Neuronal stem cell (in vitro differentiated cells): Measurements from ENCODE around the gene MFN2.

Source experiments
- DNase-seq: peaks from one replicate; pipeline ENCODE4 v3.0.0-alpha.2; 2013; ENCODE audit warnings: low spot score
- H2AFZ ChIP-seq: one replicate; pipeline ENCODE4 v1.6.1; 2013; ENCODE audit warnings: mild to moderate bottlenecking, low read length, inconsistent platforms
- H2AK5ac ChIP-seq: 2 replicates; pipeline ENCODE4 v1.6.1; 2013; ENCODE audit warnings: low read depth, mild to moderate bottlenecking, inconsistent platforms, low read length, moderate library complexity, mixed read lengths
- H2BK120ac ChIP-seq: 2 replicates; pipeline ENCODE4 v1.6.1; 2013; ENCODE audit warnings: low read depth, mild to moderate bottlenecking, inconsistent platforms, low read length, moderate library complexity, mixed read lengths
- H2BK12ac ChIP-seq: one replicate; pipeline ENCODE4 v1.6.1; 2013; ENCODE audit warnings: low read length, inconsistent platforms
- H2BK15ac ChIP-seq: 2 replicates; pipeline ENCODE4 v1.6.1; 2013; ENCODE audit warnings: mild to moderate bottlenecking, low read length, inconsistent platforms, mixed read lengths
- H2BK5ac ChIP-seq: one replicate; pipeline ENCODE4 v1.6.1; 2013; ENCODE audit warnings: inconsistent platforms, mild to moderate bottlenecking, low read length, moderate library complexity
- H3K14ac ChIP-seq: one replicate; pipeline ENCODE4 v1.6.1; 2013; ENCODE audit warnings: low read length, inconsistent platforms
- H3K18ac ChIP-seq: 2 replicates; pipeline ENCODE4 v1.6.1; 2013; ENCODE audit warnings: low read length, inconsistent platforms
- H3K23ac ChIP-seq: 2 replicates; pipeline ENCODE4 v1.6.1; 2013; ENCODE audit warnings: low read depth, mild to moderate bottlenecking, mixed read lengths, low read length, inconsistent platforms; ENCODE audit not compliant: poor library complexity
- H3K27ac ChIP-seq: replicated peaks from 3 replicates; pipeline ENCODE4 v1.5.1; 2013; ENCODE audit warnings: low read length, inconsistent platforms
- H3K27me3 ChIP-seq, 3 experiments: 2 replicates each; pipeline ENCODE4 v1.6.1; 2013; ENCODE audit warnings: low read length in 3 of 3, mild to moderate bottlenecking in 2 of 3, inconsistent platforms in 1 of 3, low read depth in 1 of 3, mixed read lengths in 1 of 3, moderate library complexity in 1 of 3; ENCODE audit not compliant: control insufficient read depth in 3 of 3, insufficient read depth in 3 of 3
- H3K36me3 ChIP-seq, 2 donors: replicated peaks in 1 of 2; 2 replicates each; pipeline ENCODE4 v1.6.1; 2013; ENCODE audit warnings: low read length in 2 of 2; ENCODE audit not compliant: control insufficient read depth in 2 of 2, insufficient read depth in 2 of 2
- H3K4ac ChIP-seq: 2 replicates; pipeline ENCODE4 v1.6.1; 2013; ENCODE audit warnings: inconsistent platforms, mild to moderate bottlenecking, low read length, moderate library complexity
- H3K4me1 ChIP-seq, 2 donors: 1 replicate in 1 of 2; 2 replicates in 1 of 2; pipeline ENCODE4 v1.6.1; 2013; ENCODE audit warnings: low read length in 2 of 2, low read depth in 1 of 2; ENCODE audit not compliant: control insufficient read depth in 2 of 2, insufficient read depth in 1 of 2
- H3K4me2 ChIP-seq: one replicate; pipeline ENCODE4 v1.6.1; 2013; ENCODE audit warnings: mild to moderate bottlenecking, low read length, inconsistent platforms; ENCODE audit not compliant: insufficient read depth, poor library complexity, severe bottlenecking
- H3K4me3 ChIP-seq, 2 donors: 2 replicates each; pipeline ENCODE4 v1.5.1; 2013; ENCODE audit warnings: low read length in 2 of 2, mild to moderate bottlenecking in 2 of 2, inconsistent platforms in 1 of 2, moderate library complexity in 1 of 2
- H3K79me1 ChIP-seq: one replicate; pipeline ENCODE4 v1.6.1; 2013; ENCODE audit warnings: low read depth, mild to moderate bottlenecking, inconsistent platforms, low read length, moderate library complexity
- H3K9ac ChIP-seq: one replicate; pipeline ENCODE4 v1.6.1; 2013; ENCODE audit warnings: mild to moderate bottlenecking, low read depth, low read length, inconsistent platforms; ENCODE audit not compliant: poor library complexity
- H3K9me3 ChIP-seq, 2 donors: replicated peaks in 1 of 2; 2 replicates each; pipeline versions ENCODE3 to v1.6.1; 2013; ENCODE audit warnings: low read length in 2 of 2, mild to moderate bottlenecking in 2 of 2, inconsistent platforms in 1 of 2, low read depth in 1 of 2, mixed read lengths in 1 of 2, moderate library complexity in 1 of 2; ENCODE audit not compliant: control insufficient read depth in 2 of 2, insufficient read depth in 1 of 2
- H4K8ac ChIP-seq: one replicate; pipeline ENCODE4 v1.6.1; 2013; ENCODE audit warnings: low read depth, mild to moderate bottlenecking, inconsistent platforms, low read length, moderate library complexity
- H4K91ac ChIP-seq: one replicate; pipeline ENCODE4 v1.6.1; 2013; ENCODE audit warnings: low read length, low read depth, mild to moderate bottlenecking, inconsistent platforms; ENCODE audit not compliant: poor library complexity
- WGBS, 2 donors: extraction: QIAGEN DNeasy Blood & Tissue Kit; methylation state at CpG; one replicate each; pipeline ENCODE4 v1.1.7; 2013; ENCODE audit warnings: missing lambda C conversion rate in 2 of 2, mixed read lengths in 1 of 2; ENCODE audit not compliant: insufficient read length in 2 of 2, insufficient replicate concordance in 1 of 2; ENCODE audit errors: extremely low coverage in 2 of 2; 5-methylcytosine and 5-hydroxymethylcytosine counted together

MFN2 gene

DNA sequence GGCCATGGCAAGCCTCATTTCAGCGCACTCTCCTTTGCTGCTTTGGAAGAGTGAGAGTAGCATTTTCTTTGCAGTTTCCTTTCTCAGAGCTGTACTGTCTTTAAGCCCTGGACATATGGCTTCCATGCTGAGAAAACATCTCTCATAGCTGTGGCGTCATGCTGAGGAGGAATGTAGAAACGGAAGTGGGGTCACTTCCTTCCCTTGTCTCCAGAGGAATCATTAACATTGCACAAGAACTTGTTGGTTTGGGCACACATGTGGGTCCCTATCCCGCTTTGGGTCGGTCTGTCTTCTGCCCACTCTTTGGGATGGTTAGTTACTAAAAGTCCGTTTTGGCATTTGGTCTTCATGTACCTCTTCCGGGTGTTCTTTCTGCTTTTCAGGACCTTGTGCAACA is 5.6 kb downstream of the MFN2 start:
- no peak overlapping the region for H2BK12ac ChIP-seq
- H3K9ac ChIP-seq: no peak overlapping the region
- no peak overlapping the region for H4K91ac ChIP-seq
- no peak overlapping the region for H2AFZ ChIP-seq
- no peak overlapping the region for H3K14ac ChIP-seq
- no peaks in the 10 kb centered on the region for H3K27me3 ChIP-seq
- peaks cover 0 to 9% of the 10 kb centered on the region in 2 donors for H3K4me1 ChIP-seq
- no peak overlapping the region for H3K4me3 ChIP-seq
- H2AK5ac ChIP-seq: no peak overlapping the region
- H3K4me2 ChIP-seq: no peak overlapping the region
- H3K4ac ChIP-seq: no peak overlapping the region
- no peak overlapping the region for H3K23ac ChIP-seq
- DNase-seq: no peak
- H3K9me3 ChIP-seq: no peaks in the 10 kb centered on the region
- H3K36me3 ChIP-seq: peaks cover 34 to 80% of the 10 kb centered on the region in 2 donors
- H3K18ac ChIP-seq: no peak overlapping the region
- no peak overlapping the region for H2BK120ac ChIP-seq
- no peak overlapping the region for H2BK15ac ChIP-seq
- no peak overlapping the region for H4K8ac ChIP-seq
- H3K27ac ChIP-seq: no peak overlapping the region
- WGBS, 2 donors: no CpG with 5 or more reads among the region's 7 CpGs
- H3K79me1 ChIP-seq: peaks cover 14% of the 10 kb centered on the region
- H2BK5ac ChIP-seq: no peak overlapping the region

DNA sequence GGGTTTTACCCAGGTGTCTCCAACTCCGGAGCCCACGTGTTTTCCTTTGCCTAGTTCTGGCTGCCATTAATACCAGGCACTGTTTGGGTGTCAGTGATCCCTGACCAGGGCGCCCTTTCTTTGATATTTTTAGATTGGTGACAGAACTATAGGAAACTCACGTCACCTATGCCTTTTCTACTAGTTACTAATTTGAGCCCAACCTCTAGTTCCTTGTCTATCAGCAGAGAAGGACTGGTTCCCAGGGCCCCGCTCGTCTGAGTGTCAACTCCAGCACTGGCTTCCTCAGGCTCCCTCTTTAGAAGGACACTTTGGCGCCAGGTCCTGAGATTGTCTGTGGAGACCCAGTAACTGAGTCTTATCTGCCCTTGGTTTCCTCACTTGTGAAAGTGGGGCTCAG is 9.4 kb downstream of the MFN2 start:
- WGBS, 2 donors: no CpG with 5 or more reads among the region's 7 CpGs
- peaks cover 37 to 78% of the 10 kb centered on the region in 2 donors for H3K36me3 ChIP-seq
- no peak for DNase-seq

DNA sequence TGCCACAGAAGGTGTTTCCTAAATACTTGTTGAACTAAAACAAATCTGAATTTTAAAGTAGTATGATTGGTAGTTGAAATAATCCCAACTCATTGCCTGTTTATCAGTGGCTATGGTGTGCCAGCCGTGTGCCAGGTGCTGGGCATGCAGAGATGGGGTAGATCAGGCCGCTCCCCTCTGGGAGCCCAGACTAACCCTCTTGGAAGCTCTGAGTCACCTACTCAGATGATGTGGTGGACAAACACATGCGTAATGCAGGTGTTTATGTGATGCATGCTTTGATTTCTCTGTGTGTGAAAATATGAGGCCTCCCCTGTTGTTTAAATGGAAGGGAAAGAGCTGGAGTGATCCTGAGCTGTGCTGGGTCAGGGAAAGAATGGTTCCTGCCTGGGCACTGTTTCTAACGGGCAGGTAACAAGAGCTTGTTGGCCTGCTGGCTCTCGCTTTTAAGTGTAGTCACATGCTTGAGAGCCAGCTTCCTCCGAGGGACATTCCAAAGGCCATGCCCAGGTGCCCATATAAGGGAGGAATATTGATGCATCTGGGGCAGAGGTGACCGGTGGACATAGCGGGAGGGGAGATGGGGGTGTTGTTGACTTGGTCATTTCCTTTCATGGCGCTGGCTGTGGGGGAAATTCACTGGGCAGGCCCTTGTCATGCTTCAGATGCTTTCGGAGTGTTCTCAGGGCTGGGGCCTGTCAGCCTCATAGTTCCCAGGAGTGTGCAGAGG is 10.2 kb downstream of the MFN2 start:
- Histone ChIP-seq H3K27ac (no peak overlapping the region), H3K4me1 (no peaks in the 10 kb centered on the region), H4K91ac (no peak overlapping the region), H2BK15ac (no peak overlapping the region), H2AFZ (no peak overlapping the region), H3K4me2 (no peak overlapping the region), H3K27me3 (no peaks in the 10 kb centered on the region), H3K4me3 (no peak overlapping the region), H3K9ac (no peak overlapping the region), H3K9me3 (no peaks in the 10 kb centered on the region), H2AK5ac (no peak overlapping the region), H3K23ac (no peak overlapping the region), H3K18ac (no peak overlapping the region), H4K8ac (no peak overlapping the region), H2BK12ac (no peak overlapping the region), H2BK120ac (no peak overlapping the region), H2BK5ac (no peak overlapping the region), H3K14ac (no peak overlapping the region), H3K4ac (no peak overlapping the region), H3K36me3 (peaks cover 39 to 80% of the 10 kb centered on the region in 2 donors), H3K79me1 (peaks cover 16% of the 10 kb centered on the region)
- DNase-seq: no peak
- no CpG with 5 or more reads among the region's 10 CpGs for WGBS, 2 donors

More for the DNA sequence above, 9.4 kb downstream of the MFN2 start:
- Histone ChIP-seq H3K9me3 (no peaks in the 10 kb centered on the region), H3K4me1 (no peaks in the 10 kb centered on the region), H3K4me3 (no peak overlapping the region), H3K18ac (no peak overlapping the region), H3K4ac (no peak overlapping the region), H3K27ac (no peak overlapping the region), H3K4me2 (no peak overlapping the region), H2BK15ac (no peak overlapping the region), H3K27me3 (no peaks in the 10 kb centered on the region), H2BK12ac (no peak overlapping the region), H2AFZ (no peak overlapping the region), H3K79me1 (peaks cover 16% of the 10 kb centered on the region), H3K14ac (no peak overlapping the region), H2BK120ac (no peak overlapping the region), H4K91ac (no peak overlapping the region), H2AK5ac (no peak overlapping the region), H3K23ac (no peak overlapping the region), H4K8ac (no peak overlapping the region), H2BK5ac (no peak overlapping the region), H3K9ac (no peak overlapping the region)

DNA sequence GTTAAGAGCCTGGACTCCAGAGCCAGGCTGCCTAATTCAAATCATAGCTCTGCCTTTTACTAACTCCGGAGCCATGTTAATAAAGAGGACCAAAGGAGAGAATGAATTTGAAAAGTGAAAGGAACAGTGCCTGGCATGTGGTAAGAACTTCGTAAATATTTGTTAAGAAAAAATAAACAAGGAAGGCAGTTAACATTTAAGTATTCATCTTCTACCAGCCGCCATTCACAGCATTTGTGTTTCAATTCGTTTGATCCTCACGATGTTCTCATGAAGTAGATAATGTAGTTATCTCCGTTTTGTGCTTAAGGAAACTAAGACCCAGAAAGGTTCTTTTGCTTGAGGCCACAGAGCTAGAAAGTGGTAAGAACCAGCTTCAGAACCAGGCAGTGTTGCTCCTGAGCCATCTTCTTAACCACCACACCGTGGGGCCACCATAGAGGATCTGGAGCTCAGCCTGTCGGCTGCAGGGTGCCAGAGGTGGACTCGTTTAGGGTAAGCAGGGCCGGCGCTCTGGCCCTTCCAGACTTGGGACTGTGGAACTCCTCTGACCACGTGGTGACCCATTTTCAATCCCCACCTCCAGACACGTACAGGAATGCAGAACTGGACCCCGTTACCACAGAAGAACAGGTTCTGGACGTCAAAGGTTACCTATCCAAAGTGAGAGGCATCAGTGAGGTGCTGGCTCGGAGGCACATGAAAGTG is 11.9 kb downstream of the MFN2 start:
- Histone ChIP-seq H2BK120ac (no peak overlapping the region), H3K79me1 (peaks cover 13% of the 10 kb centered on the region), H3K27me3 (no peaks in the 10 kb centered on the region), H3K18ac (no peak overlapping the region), H4K91ac (no peak overlapping the region), H2BK15ac (no peak overlapping the region), H3K27ac (no peak overlapping the region), H3K9me3 (no peaks in the 10 kb centered on the region), H3K23ac (no peak overlapping the region), H3K36me3 (peaks cover 44 to 87% of the 10 kb centered on the region in 2 donors), H2AK5ac (no peak overlapping the region), H2BK5ac (no peak overlapping the region), H2AFZ (no peak overlapping the region), H4K8ac (no peak overlapping the region), H3K4me1 (no peaks in the 10 kb centered on the region), H3K4me2 (no peak overlapping the region), H2BK12ac (no peak overlapping the region), H3K4ac (no peak overlapping the region), H3K4me3 (no peak overlapping the region), H3K9ac (no peak overlapping the region), H3K14ac (no peak overlapping the region)
- DNase-seq: no peak
- no CpG with 5 or more reads among the region's 16 CpGs for WGBS, 2 donors
